Measurements from ENCODE around the gene NADSYN1.

DNA sequence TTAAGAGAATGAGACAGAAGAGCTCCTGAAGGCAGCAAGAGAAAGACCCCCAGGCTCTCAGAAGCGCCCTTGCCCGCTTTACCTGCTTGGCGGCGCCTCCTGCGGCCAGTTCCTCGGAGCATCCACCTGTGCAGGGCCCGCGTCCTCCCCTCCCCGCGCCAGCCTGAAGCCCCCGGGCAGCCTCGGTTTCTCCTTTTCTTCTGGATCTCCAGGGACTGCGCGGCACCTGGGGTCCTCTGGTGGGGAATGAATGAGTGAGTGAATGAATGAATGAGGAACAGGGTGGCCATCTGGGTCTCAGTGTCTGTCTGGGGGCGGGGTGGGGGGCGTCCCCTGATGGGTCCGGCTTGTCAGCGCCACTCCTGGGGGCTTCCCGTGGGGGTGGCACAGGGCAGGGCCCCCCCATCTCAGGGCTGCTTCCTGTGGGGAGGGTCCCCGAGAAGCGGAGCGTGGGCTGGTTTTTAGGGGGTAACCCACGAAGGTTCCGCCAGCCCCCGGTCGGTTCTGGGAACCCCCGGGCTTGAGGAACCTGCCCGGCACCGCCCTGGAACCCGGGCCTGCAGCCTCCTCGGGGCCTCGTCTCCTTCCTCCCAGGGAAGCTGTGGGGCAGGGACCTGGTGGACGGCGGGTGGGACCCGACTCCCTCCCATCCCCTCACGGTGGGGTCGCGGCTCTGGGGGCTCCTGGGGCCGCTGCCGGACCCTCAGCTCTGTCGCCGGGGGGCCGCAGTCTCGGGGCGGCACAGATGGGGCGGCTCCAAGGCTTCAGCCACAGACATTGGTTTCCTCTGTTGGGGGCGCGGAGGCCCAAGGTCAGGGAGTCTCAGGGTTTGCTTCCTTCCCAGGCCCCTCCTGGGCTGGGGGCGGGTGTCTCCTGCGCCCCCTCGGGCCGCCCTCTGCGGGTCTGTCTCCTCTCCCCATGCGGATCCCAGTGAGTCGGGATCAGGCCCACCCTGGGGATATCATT is 65.8 kb downstream of the NADSYN1 start:
- TF ChIP-seq, protein P1, sequence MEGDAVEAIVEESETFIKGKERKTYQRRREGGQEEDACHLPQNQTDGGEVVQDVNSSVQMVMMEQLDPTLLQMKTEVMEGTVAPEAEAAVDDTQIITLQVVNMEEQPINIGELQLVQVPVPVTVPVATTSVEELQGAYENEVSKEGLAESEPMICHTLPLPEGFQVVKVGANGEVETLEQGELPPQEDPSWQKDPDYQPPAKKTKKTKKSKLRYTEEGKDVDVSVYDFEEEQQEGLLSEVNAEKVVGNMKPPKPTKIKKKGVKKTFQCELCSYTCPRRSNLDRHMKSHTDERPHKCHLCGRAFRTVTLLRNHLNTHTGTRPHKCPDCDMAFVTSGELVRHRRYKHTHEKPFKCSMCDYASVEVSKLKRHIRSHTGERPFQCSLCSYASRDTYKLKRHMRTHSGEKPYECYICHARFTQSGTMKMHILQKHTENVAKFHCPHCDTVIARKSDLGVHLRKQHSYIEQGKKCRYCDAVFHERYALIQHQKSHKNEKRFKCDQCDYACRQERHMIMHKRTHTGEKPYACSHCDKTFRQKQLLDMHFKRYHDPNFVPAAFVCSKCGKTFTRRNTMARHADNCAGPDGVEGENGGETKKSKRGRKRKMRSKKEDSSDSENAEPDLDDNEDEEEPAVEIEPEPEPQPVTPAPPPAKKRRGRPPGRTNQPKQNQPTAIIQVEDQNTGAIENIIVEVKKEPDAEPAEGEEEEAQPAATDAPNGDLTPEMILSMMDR (conservative IDR thresholded peaks at IDR 0.05 in 1 of 2, IDR thresholded peaks at IDR 0.05 in 1 of 2; ENCODE audit: low read depth in 1 of 2, low read length in 2 of 2) = no peak
- TF ChIP-seq EZH2 (IDR thresholded peaks at IDR 0.05; ENCODE audit: low read length, missing control alignments) = no peak

Measured in fibroblast of lung (primary cell).